Osteocyte (in vitro differentiated cells): ENCODE results near the gene SYT13. TPM values are rescaled to one million over a fixed set of nuclear protein-coding genes. Genes with fewer than 3 reads are reported as not detected.

Experiments used
- DNase-seq: peaks from one replicate; pipeline ENCODE4 v3.0.0; 2021; ENCODE audit warnings: mixed read lengths; ENCODE audit not compliant: unreplicated experiment; ENCODE audit errors: extremely low spot score
- H3K27ac Mint-ChIP-seq: one replicate; pipeline ENCODE4 v1.8.0; 2021; ENCODE audit warnings: mild to moderate bottlenecking, mixed read lengths; ENCODE audit not compliant: unreplicated experiment
- H3K27me3 Mint-ChIP-seq: one replicate; pipeline ENCODE4 v1.8.0; 2021; ENCODE audit warnings: mixed read lengths; ENCODE audit not compliant: unreplicated experiment
- H3K36me3 Mint-ChIP-seq: one replicate; pipeline ENCODE4 v1.8.0; 2021; ENCODE audit warnings: mixed read lengths; ENCODE audit not compliant: unreplicated experiment
- H3K4me1 Mint-ChIP-seq: one replicate; pipeline ENCODE4 v1.8.0; 2021; ENCODE audit warnings: mixed read lengths; ENCODE audit not compliant: unreplicated experiment
- H3K4me3 Mint-ChIP-seq: one replicate; pipeline ENCODE4 v1.8.0; 2021; ENCODE audit warnings: mild to moderate bottlenecking, moderate library complexity, mixed read lengths; ENCODE audit not compliant: unreplicated experiment
- H3K9me3 Mint-ChIP-seq: one replicate; pipeline ENCODE4 v1.8.0; 2021; ENCODE audit warnings: mixed read lengths; ENCODE audit not compliant: unreplicated experiment
- CTCF ChIP-seq: fragments of 200-600 bp; sonication (generic); IDR thresholded peaks from 2 replicates; pipeline ENCODE4 v1.5.0; 2021; ENCODE audit warnings: antibody characterized with exemption, mild to moderate bottlenecking, moderate library complexity
- total RNA-seq: library from RNA; stranded (reverse); gene quantifications from 2 replicates; pipeline ENCODE4 v1.2.1, GENCODE V29; 2021

Gene SYT13
- total RNA-seq, 1 donor from 2014 or later = 0.13 TPM

GRCh38 chr11:45320371-45320770 lies 34.2 kb upstream of the SYT13 start:
- peak; percentile 79 for DNase-seq
- no peak for TF ChIP-seq CTCF
- H3K36me3 Mint-ChIP-seq = no peaks in the 10 kb centered on the region
- H3K4me3 Mint-ChIP-seq = no peak overlapping the region
- H3K27me3 Mint-ChIP-seq = peaks cover 64% of the 10 kb centered on the region
- no peak overlapping the region for H3K27ac Mint-ChIP-seq
- H3K4me1 Mint-ChIP-seq = no peaks in the 10 kb centered on the region
- H3K9me3 Mint-ChIP-seq = no peaks in the 10 kb centered on the region

GRCh38 chr11:45319077-45319476 lies 32.9 kb upstream of the SYT13 start:
- DNase-seq = no peak
- TF ChIP-seq CTCF = no peak
- Mint-ChIP-seq H3K27me3 (peaks cover 71% of the 10 kb centered on the region), H3K9me3 (no peaks in the 10 kb centered on the region), H3K4me3 (no peak overlapping the region), H3K36me3 (no peaks in the 10 kb centered on the region), H3K4me1 (no peaks in the 10 kb centered on the region), H3K27ac (no peak overlapping the region)

GRCh38 chr11:45318516-45318915 lies 32.4 kb upstream of the SYT13 start:
- Mint-ChIP-seq H3K4me1 (no peaks in the 10 kb centered on the region), H3K9me3 (no peaks in the 10 kb centered on the region), H3K27ac (no peak overlapping the region), H3K27me3 (peaks cover 74% of the 10 kb centered on the region), H3K4me3 (no peak overlapping the region), H3K36me3 (no peaks in the 10 kb centered on the region)
- peak; percentile 59 for DNase-seq
- no peak for TF ChIP-seq CTCF

- no peak overlapping the region for H3K27ac Mint-ChIP-seq
Measured at GRCh38 chr11:45316258-45316657, 30.1 kb upstream of the SYT13 start.

GRCh38 chr11:45314900-45315299 lies 28.8 kb upstream of the SYT13 start:
- H3K27me3 Mint-ChIP-seq = peaks cover 76% of the 10 kb centered on the region
- no peak for TF ChIP-seq CTCF
- no peaks in the 10 kb centered on the region for H3K4me1 Mint-ChIP-seq
- no peak overlapping the region for H3K4me3 Mint-ChIP-seq
- H3K36me3 Mint-ChIP-seq = no peaks in the 10 kb centered on the region
- DNase-seq = no peak
- no peaks in the 10 kb centered on the region for H3K9me3 Mint-ChIP-seq
- no peak overlapping the region for H3K27ac Mint-ChIP-seq

More at GRCh38 chr11:45316258-45316657, 30.1 kb upstream of the SYT13 start:
- H3K27me3 Mint-ChIP-seq = peaks cover 72% of the 10 kb centered on the region
- no peak for TF ChIP-seq CTCF
- no peak for DNase-seq
- no peak overlapping the region for H3K4me3 Mint-ChIP-seq
- no peaks in the 10 kb centered on the region for H3K9me3 Mint-ChIP-seq
- no peaks in the 10 kb centered on the region for H3K36me3 Mint-ChIP-seq
- no peaks in the 10 kb centered on the region for H3K4me1 Mint-ChIP-seq
